Ramos (cell line): ENCODE results near the gene TPSB2.
"Not testable (repeated sequence)": the region's sequence is repeated elsewhere in the genome, so short reads cannot be mapped to it uniquely, and the experiment has no call there.

Source experiments
- in situ Hi-C: fragments of 300-500 bp; cut with MboI; formaldehyde crosslinking; loops from one replicate; pipeline ENCODE4 v1.14.3; 2022; ENCODE audit warnings: low sequenced_read_pairs; ENCODE audit not compliant: unreplicated experiment

TPSB2 gene

DNA sequence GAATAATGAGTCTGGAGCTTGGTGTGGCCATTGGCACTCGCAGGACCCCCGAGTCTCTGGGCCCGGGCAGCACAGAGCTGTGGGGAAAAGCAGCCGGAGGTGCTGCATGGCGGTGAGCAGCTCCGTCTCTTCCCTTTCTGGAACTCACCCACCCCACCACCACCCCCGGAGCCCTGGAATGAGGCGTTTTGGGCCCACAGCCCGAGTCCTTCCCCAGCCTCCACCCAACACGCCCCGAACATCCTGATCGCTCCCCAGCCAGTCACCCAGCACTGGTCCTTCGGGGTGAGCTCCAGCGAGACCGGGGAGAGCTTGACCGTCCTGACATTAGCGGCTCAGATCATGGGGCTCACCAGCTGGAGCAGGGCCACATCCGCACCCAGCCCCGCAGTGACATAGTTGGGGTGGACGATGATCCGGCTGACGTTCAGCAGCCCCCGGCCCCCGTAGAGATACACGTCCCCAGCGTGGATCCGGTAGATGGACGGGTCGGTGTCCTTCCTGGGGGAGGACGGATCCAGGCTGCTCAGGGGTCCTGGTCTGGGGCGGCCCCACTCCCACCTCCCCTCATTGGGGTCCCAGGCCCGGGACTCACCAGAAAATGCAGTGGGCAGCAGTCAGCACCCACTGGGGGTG is 32.3 kb upstream of the TPSB2 start:
- in situ Hi-C loops = no loop called here

DNA sequence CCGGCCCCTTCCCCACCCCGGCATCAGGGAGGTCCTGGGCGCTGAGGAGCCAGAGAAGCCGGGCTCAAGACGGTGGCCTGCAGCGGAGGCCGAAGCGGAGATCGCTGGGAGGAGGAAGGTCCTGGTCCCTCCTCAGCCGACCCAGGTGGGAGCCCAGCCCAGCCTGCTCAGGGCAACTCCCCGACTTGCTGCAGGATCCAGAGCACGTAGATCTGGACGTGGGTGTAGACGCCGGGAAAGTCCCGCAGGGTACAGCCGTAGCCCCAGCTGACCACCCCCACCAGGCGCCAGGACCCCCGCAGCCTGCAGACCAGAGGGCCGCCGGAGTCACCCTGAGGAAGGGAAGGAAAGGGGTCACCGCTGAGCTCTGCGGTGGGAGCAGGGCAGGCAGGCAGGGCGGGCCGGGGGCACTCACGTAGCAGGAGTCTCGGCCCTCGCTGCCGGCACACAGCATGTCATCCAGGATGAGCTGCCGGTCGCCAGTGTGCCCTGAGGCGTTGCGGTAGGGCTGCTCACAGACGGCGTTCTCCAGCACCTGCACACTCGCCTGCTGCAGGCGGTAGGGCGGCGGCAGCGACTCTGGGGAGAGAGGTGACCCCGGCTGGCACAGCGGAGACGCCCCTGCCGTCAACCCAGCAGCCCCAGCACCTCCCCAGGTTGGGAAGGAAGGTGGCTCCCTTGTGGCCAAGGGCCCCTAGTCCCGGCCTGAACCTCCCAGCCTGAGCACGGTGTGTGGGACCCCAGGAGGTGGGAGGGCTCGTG is 31.3 kb upstream of the TPSB2 start:
- in situ Hi-C loops = no loop called here

- in situ Hi-C loops = no loop called here
Observed at GRCh38 chr16:1260101-1260680, 30.2 kb upstream of the TPSB2 start.

GRCh38 chr16:1259760-1260068 is 29.7 kb upstream of the TPSB2 start:
- in situ Hi-C loops = no loop called here

DNA sequence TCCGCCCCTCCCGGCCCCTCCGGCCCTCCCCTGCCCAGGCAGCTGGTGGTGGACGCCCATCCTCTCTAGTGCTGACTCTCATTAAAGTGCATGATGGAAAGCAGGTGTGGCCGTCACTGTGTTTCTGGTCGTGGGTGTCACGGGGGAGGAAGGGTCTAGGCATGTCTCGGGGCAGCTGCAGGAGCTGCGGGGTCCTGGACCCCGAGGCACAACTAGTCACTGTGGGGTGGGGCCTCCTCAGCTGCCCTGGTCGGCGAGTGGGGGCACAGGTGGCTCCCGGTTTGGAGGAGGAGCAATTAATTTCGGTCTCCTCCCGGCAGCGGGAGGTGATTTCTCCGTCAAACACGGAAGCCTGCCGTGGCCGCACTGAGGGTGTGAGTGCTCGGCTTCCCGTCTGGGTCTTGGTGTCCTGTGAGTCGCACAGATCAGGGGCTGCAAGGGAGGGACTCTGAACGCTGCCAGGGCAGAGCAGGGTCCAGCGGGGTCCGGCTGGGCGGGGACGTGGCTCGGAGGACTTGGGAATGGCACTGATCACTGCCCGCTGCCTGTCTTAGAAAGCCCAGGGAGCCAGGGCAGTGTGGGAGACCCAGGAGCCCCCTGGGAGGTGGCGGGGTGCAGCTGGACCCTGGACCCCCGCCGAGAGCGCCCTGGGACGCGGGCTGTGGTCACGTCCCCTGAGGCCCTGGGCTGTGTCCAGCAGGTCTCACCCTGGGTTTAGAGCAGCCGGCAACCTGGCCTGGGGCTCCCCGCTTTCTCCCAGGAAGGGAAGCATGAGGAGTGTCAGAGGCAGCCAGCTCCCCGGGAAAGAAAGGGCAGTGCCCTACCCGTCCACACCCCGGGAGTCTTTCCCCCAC is 29.1 kb upstream of the TPSB2 start:
- in situ Hi-C loops = no loop called here

GRCh38 chr16:1258225-1258600 is 28.2 kb upstream of the TPSB2 start:
- in situ Hi-C loops = no loop called here

- in situ Hi-C loops = no loop called here
Observed at GRCh38 chr16:1257561-1258224, 27.7 kb upstream of the TPSB2 start.

- in situ Hi-C loops = no loop called here
Observed at GRCh38 chr16:1256874-1257322, 26.9 kb upstream of the TPSB2 start.

GRCh38 chr16:1256296-1256873 is 26.4 kb upstream of the TPSB2 start:
- in situ Hi-C loops = not testable (repeated sequence)

DNA sequence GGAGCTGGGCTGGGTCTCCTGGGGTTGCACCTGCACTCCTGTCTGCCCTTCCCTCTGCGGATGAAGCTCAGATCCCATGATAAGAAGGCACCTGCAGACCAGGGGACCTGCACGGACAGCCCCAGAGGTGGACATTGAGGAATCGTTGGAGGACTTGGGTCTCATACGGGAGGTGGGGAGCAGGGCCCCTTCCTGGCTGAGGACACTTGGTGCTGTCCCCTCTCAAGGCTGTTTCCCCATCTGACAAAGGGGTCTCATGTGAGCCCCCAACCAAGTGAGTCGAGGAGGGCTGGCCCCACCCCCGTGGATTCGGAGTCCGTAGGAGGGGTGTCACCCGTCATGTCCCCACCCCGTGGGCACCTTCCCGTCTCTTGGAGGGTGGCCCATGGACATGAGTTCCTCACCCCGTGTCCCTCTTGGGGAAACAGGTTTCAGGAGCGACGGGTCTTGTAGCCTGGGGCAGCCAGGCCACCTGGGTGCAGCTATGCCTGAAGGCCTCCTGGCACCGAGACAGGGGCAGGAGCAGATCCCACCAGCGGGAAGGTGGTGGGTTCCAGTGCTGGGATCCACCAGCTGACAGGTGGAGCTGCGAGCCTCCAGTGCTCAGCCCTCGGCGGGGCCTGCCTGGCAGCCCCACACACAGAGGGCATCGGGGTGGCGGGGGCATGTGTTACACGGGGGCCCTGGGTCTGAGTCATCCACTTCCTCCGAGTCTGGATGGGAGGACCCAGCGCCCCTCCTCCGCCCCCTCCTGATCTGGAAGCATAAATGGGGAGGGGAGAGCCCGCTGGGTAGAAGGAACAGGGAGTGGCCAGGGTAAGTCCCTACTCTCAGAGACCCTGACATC is 25.5 kb upstream of the TPSB2 start, which contains the start of gene TPSD1:
TPSD1 (plus strand) TSS at position 794 of the 847 bp plus-strand sequence. CDS start 212 bp downstream, outside the sequence.
- in situ Hi-C loops = not testable (repeated sequence)

GRCh38 chr16:1254821-1255220 is 24.8 kb upstream of the TPSB2 start:
- in situ Hi-C loops = not testable (repeated sequence)

DNA sequence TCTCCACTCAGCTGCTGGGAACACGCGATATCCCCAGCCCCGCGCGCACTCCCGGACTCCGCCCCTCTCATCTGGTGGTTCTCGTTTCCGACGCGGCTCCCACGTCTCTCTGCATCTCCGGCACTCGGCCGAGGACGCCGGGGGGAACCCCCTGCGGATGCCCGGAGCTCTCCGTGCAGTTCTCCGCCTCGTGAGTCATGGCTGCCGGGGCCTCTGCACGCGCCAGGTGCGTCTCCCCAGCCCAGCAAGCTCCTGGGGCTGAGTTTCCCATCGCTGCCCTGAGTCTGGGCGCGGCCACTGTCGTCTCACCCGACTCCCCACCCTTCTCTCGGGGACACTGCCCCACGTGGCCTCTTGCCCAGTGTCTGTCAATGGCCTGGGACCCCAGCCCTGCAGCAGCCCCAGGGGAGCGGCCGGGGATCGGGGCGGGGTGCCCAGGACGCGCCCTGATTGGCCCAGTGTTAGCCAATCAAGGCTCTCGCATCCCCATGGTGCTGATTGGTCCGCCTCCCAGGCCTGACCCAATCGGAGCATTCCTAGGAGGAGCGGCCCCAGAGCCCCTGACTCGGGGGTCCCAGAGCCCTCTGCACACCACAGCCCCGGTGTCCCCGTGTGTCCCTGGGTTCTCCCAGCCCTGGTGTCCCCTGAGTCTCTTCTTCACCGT is 23.8 kb upstream of the TPSB2 start:
- in situ Hi-C loops = not testable (repeated sequence)

DNA sequence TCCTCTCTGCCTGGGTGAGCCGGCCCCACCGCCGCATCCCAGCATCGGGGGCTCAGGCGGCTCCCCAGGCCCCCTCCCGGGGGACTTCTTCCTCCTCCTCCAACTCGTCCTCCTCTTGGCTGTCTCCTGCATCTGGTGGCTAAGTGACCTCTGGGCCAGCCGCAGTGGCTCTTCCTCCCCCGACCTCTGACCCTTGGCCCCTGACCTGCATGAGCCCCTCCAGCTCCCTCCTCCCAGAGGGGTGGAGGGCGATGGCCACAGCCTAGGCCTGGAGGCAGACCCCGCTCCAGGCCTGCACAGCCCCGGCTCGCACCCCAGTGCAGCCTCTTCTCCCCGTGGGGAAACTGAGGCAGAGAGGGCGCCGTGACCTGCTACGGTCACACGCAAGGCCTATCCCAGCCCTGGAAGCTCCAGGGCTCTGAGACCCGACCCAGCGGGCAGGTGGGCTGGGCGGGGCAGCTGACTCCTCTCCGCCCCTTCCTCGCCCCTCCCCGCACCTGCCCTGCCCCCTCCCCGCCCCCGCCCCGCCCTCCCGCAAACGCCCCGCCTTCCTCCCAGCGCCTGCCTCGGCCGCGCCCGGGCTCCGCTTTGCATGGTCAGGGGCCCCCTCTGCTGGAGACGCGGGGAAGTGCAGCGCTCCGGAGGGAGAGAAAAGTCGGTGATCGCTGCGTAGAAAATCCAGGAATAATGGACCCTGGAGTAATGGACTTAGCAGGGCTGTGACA is 19.2 kb upstream of the TPSB2 start:
- in situ Hi-C loops = not testable (repeated sequence)

GRCh38 chr16:1247903-1248537 is 18.0 kb upstream of the TPSB2 start:
- in situ Hi-C loops = not testable (repeated sequence)

- in situ Hi-C loops = no loop called here
Observed at GRCh38 chr16:1245452-1246020, 15.6 kb upstream of the TPSB2 start.

DNA sequence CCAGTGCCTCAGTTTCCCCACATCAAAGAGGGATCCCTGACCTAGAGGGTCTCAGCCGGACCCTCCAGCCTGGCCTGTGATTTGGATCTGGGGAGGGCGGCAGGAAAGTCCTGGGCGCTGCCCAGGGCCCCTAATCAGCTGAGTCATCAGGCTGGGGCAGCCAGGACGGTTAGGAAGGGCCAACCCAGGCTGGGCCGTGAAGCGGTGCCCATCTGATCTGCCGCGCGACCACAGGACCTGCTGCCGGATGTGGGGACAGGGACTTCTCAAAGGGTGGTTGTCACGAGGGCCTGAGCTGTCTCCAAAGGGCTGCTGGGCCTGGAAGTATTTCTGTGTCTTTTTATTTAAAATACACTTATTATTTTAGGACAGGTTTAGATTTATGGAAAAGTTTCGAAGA is 14.9 kb upstream of the TPSB2 start:
- in situ Hi-C loops = no loop called here
